DND-41 (cell line): ENCODE data around the gene KRTAP4-4.
"Not testable (repeated sequence)": the region's sequence is repeated elsewhere in the genome, so short reads cannot be mapped to it uniquely, and the experiment has no call there.

Experiments
- ATAC-seq: fragments of 200-7000 bp; cut with Tn5 transposase; 3 replicates; pipeline ENCODE4 v1.9.1; 2021; ENCODE audit warnings: low read depth; ENCODE audit not compliant: insufficient read depth
- DNase-seq: peaks from one replicate; pipeline ENCODE4 v3.0.0-alpha.2; 2020
- H2AFZ ChIP-seq: 2 replicates; pipeline ENCODE4 v1.6.0; 2012; ENCODE audit warnings: low read depth, low read length
- H3K27ac ChIP-seq: 2 replicates; pipeline ENCODE4 v1.5.1; 2012; ENCODE audit warnings: low read length, inconsistent platforms
- H3K27me3 ChIP-seq: fragments of 200-600 bp; sonication (generic); 2 replicates; pipeline ENCODE4 v1.6.0; 2012; ENCODE audit warnings: low read length, mild to moderate bottlenecking, inconsistent platforms; ENCODE audit not compliant: insufficient read depth, poor library complexity
- H3K36me3 ChIP-seq: 2 replicates; pipeline ENCODE4 v1.5.1; 2012; ENCODE audit warnings: low read length, inconsistent platforms; ENCODE audit not compliant: insufficient read depth
- H3K4me1 ChIP-seq: 2 replicates; pipeline ENCODE4 v1.5.1; 2012; ENCODE audit warnings: mild to moderate bottlenecking, low read length; ENCODE audit not compliant: insufficient read depth
- H3K4me2 ChIP-seq: 2 replicates; pipeline ENCODE4 v1.6.0; 2012; ENCODE audit warnings: mild to moderate bottlenecking, moderate library complexity, low read length, inconsistent platforms; ENCODE audit not compliant: insufficient read depth
- H3K4me3 ChIP-seq, 2 experiments: fragments of 200-600 bp in 1 of 2; shearing (Covaris generic) in 1 of 2; 2 replicates each; pipeline ENCODE4 v1.5.1; 2012 to 2016; ENCODE audit warnings: inconsistent platforms in 2 of 2, low read length in 2 of 2, mild to moderate bottlenecking in 2 of 2, low read depth in 1 of 2, moderate library complexity in 1 of 2
- H3K79me2 ChIP-seq: 2 replicates; pipeline ENCODE4 v1.6.0; 2012; ENCODE audit warnings: low read length, inconsistent platforms; ENCODE audit not compliant: insufficient read depth
- H3K9ac ChIP-seq: 2 replicates; pipeline ENCODE4 v1.6.0; 2012; ENCODE audit warnings: low read depth, mild to moderate bottlenecking, inconsistent platforms, low read length, moderate library complexity
- H3K9me3 ChIP-seq: 2 replicates; pipeline ENCODE4 v1.5.1; 2012; ENCODE audit warnings: low read length, moderate library complexity, mild to moderate bottlenecking, inconsistent platforms; ENCODE audit not compliant: insufficient read depth, severe bottlenecking
- H4K20me1 ChIP-seq: 2 replicates; pipeline ENCODE4 v1.6.0; 2012; ENCODE audit warnings: low read length; ENCODE audit not compliant: insufficient read depth
- CTCF ChIP-seq: IDR thresholded peaks from 2 replicates; pipeline ENCODE4 v1.5.1; 2012; ENCODE audit warnings: borderline replicate concordance, low read length, moderate library complexity, mild to moderate bottlenecking; ENCODE audit not compliant: poor library complexity, severe bottlenecking; ENCODE audit errors: extremely low read depth
- EZH2 ChIP-seq: IDR thresholded peaks from 3 replicates; pipeline ENCODE4 v1.6.1; 2012; ENCODE audit warnings: borderline replicate concordance, low read depth, mild to moderate bottlenecking, moderate library complexity, low read length, inconsistent platforms; ENCODE audit not compliant: severe bottlenecking

KRTAP4-4 gene

DNA sequence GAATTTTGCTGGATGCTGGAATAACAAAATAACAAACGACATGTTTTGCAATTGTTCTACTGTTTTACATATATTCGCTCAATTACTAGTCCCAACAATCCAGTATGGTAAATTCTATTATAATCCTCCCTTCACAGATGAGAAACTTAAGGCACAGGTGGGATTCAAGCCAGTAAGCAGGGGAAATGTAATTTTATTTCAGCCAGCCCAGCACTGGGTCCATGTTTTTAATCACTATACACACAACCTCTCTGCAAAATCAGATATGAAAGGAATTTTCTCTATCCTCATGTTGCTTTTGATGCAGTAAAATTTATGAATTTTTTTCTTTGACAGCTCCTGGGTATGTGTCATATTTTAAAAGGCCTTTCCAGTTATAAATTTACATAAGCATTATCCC, 15.3 kb downstream of the KRTAP4-4 start:
- Histone ChIP-seq H3K9me3 (peaks cover 13% of the 10 kb centered on the region), H3K4me3 (no peak overlapping the region), H3K4me1 (no peaks in the 10 kb centered on the region), H2AFZ (no peak overlapping the region), H3K36me3 (no peaks in the 10 kb centered on the region), H4K20me1 (no peaks in the 10 kb centered on the region), H3K27me3 (no peaks in the 10 kb centered on the region), H3K27ac (no peak overlapping the region), H3K4me2 (no peak overlapping the region), H3K79me2 (no peaks in the 10 kb centered on the region), H3K9ac (no peak overlapping the region)
- TF ChIP-seq CTCF (no peak), EZH2 (no peak)
- no peak for DNase-seq
- ATAC-seq: no peak

GRCh38 chr17:41144846-41145245, 15.7 kb downstream of the KRTAP4-4 start:
- H3K4me3 ChIP-seq: no peak overlapping the region
- no peak for ATAC-seq
- H3K4me2 ChIP-seq: no peak overlapping the region
- H3K27me3 ChIP-seq: no peaks in the 10 kb centered on the region
- no peak for DNase-seq
- no peaks in the 10 kb centered on the region for H4K20me1 ChIP-seq
- H3K4me1 ChIP-seq: no peaks in the 10 kb centered on the region
- peaks cover 15% of the 10 kb centered on the region for H3K9me3 ChIP-seq
- H2AFZ ChIP-seq: no peak overlapping the region
- H3K79me2 ChIP-seq: no peaks in the 10 kb centered on the region
- no peak overlapping the region for H3K9ac ChIP-seq
- no peak for TF ChIP-seq CTCF
- no peak for TF ChIP-seq EZH2
- no peaks in the 10 kb centered on the region for H3K36me3 ChIP-seq
- no peak overlapping the region for H3K27ac ChIP-seq

DNA sequence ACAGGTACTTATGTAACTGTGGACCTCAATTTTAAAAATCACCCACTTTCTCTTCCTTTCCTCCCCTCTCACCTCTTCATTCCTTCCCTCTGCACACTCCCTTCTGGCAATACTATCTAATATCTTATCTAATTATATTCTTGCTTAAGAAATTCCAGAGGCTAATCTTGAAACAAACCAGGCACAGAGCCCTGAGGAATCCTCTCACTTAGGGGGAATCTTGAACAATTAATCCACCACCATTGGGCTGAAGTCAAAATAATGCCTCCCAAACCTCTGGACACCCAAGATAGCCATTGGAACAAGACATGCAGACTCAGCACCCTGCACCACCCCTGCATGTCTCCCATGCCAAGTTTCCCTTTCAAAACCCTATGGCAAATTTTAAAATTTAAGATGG, 19.2 kb downstream of the KRTAP4-4 start:
- Histone ChIP-seq H4K20me1 (no peaks in the 10 kb centered on the region), H2AFZ (no peak overlapping the region), H3K9me3 (peaks cover 18% of the 10 kb centered on the region), H3K4me3 (no peak overlapping the region), H3K4me1 (no peaks in the 10 kb centered on the region), H3K36me3 (no peaks in the 10 kb centered on the region), H3K27me3 (no peaks in the 10 kb centered on the region), H3K4me2 (no peak overlapping the region), H3K27ac (no peak overlapping the region), H3K79me2 (no peaks in the 10 kb centered on the region), H3K9ac (no peak overlapping the region)
- DNase-seq: no peak
- TF ChIP-seq CTCF (no peak), EZH2 (no peak)
- no peak for ATAC-seq

DNA sequence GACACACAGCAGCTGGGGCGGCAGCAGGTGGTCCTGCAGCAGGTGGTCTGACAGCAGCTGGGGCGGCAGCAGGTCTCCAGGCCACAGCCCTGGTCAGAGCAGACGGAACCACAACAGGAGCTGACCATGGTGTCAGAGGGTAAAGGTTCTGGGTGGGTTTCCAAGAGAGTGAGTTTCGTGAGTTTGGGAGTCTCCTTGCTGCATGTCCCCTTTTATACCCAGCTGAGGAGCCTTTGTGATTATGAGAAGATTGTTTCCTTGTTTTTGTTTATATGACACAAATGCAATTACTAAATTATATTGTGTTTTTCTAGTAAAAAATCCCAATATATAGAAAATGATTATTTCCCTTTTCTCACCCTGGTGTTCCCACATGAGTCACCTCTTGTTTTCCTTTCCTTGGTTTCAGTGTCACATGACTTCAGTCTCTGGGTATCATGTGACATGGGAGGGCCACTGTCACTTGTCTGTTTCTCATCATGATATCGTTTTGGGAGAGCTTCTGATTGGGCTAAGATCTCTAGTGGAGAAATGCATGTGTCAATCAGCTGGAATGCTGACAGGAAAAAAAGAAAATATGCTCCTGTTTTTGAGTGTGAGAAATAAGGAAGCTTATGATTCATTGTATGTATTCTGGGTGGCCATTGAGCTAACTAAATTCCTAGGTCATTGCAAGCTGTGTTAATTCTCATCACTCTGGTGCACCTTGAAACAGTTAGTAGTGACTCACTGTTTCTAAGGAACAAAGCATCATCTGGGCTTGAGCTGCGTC, 20.0 kb downstream of the KRTAP4-4 start, which contains the start of gene KRTAP4-6:
Gene KRTAP4-6 (minus strand): TSS at position 185 of the 772 bp plus-strand sequence. CDS start 57 bp downstream, at position 128.
- H4K20me1 ChIP-seq: no peaks in the 10 kb centered on the region
- H3K9ac ChIP-seq: no peak within 1 kb of the TSS
- no peak within 1 kb of the TSS for H3K4me2 ChIP-seq
- H3K4me3 ChIP-seq: no peak within 1 kb of the TSS
- no peaks in the 10 kb centered on the region for H3K27me3 ChIP-seq
- TF ChIP-seq EZH2: no peak
- H3K4me1 ChIP-seq: no peaks in the 10 kb centered on the region
- no peaks in the 10 kb centered on the region for H3K79me2 ChIP-seq
- H3K9me3 ChIP-seq: peaks cover 18% of the 10 kb centered on the region
- ATAC-seq: no peak
- no peak within 1 kb of the TSS for H3K27ac ChIP-seq
- H3K36me3 ChIP-seq: no peaks in the 10 kb centered on the region
- DNase-seq: no peak
- H2AFZ ChIP-seq: no peak within 1 kb of the TSS

DNA sequence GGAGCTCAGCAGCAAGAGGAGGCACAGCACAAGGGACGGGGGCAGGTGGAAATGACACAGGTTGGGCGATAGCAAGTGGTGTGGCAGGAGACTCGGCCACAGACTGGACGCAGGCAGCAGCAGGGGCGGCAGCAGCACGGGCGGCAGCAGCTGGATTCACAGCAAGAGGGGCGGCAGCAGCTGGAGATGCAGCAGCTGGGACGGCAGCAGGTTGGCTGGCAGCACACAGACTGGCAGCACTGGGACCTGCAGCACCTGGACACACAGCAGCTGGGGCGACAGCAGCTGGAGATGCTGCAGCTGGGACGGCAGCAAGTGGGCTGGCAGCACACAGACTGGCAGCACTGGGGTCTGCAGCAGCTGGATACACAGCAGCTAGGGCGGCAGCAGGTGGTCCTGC, 20.7 kb downstream of the KRTAP4-4 start:
- not testable (repeated sequence) for H4K20me1 ChIP-seq, H3K79me2 ChIP-seq, H3K36me3 ChIP-seq, H3K9ac ChIP-seq, H3K4me1 ChIP-seq, DNase-seq, H3K27me3 ChIP-seq, H3K4me3 ChIP-seq, H3K4me2 ChIP-seq, H2AFZ ChIP-seq, ATAC-seq, H3K27ac ChIP-seq
- peaks cover 18% of the 10 kb centered on the region for H3K9me3 ChIP-seq
